ENCODE measurements around the gene UST. TPM values are rescaled to one million over a fixed set of nuclear protein-coding genes. Genes with fewer than 3 reads are reported as not detected.

The UST gene
- total and polyA plus RNA-seq, 8 donors, result 3.7 to 20.9 (median 8.6) TPM

- Histone ChIP-seq H3K9me3 (no peaks in the 10 kb centered on the region), H3K27me3 (no peaks in the 10 kb centered on the region), H3K36me3 (no peaks in the 10 kb centered on the region), H3K27ac (no peak overlapping the region), H3K4me1 (no peaks in the 10 kb centered on the region), H3K4me3 (no peak overlapping the region)
- ATAC-seq, result no peak
- DNase-seq, result no peak
- no peak for TF ChIP-seq CTCF (IDR thresholded peaks at IDR 0.05)
- no peak for FAIRE-seq
- intact Hi-C loops (cut with DNase I), result no loop called here
These were observed 121.0 kb downstream of the UST start for GRCh38 chr6:148867862-148868261.

- no peaks in the 10 kb centered on the region for H3K4me1 ChIP-seq
- intact Hi-C loops (cut with DNase I), result no loop called here
- 90% methylated on average over 5 of the region's 5 CpGs for WGBS, 2 donors
- no peak overlapping the region for H3K27ac ChIP-seq
- no peak overlapping the region for H3K4me3 ChIP-seq
- H3K9me3 ChIP-seq, result no peaks in the 10 kb centered on the region
- no peak for ATAC-seq
- DNase-seq, result no peak
- H3K36me3 ChIP-seq, result no peaks in the 10 kb centered on the region
- TF ChIP-seq CTCF (IDR thresholded peaks at IDR 0.05), result no peak
- no peak for FAIRE-seq
- H3K27me3 ChIP-seq, result no peaks in the 10 kb centered on the region
These were observed 121.5 kb downstream of the UST start for GRCh38 chr6:148868314-148868713.

- H3K36me3 ChIP-seq, result no peaks in the 10 kb centered on the region
- no peak overlapping the region for H3K27ac ChIP-seq
- no peak for TF ChIP-seq CTCF (IDR thresholded peaks at IDR 0.05)
- H3K4me3 ChIP-seq, result no peak overlapping the region
- 64 to 78% methylated on average over 2 of the region's 2 CpGs for WGBS, 2 donors
- ATAC-seq (no peak), FAIRE-seq (no peak), DNase-seq (no peak)
- H3K9me3 ChIP-seq, result no peaks in the 10 kb centered on the region
- no peaks in the 10 kb centered on the region for H3K27me3 ChIP-seq
- H3K4me1 ChIP-seq, result peaks cover 0 to 2% (median under 1%) of the 10 kb centered on the region in 3 donors
- intact Hi-C loops (cut with DNase I), result no loop called here
These were observed 122.1 kb downstream of the UST start for GRCh38 chr6:148868901-148869300.

GRCh38 chr6:148869585-148869984 is 122.8 kb downstream of the UST start:
- DNase-seq (no peak), ATAC-seq (no peak), FAIRE-seq (no peak)
- intact Hi-C loops (cut with DNase I), result no loop called here
- 91 to 93% methylated on average over 7 of the region's 7 CpGs for WGBS, 2 donors
- H3K27ac ChIP-seq, result no peak overlapping the region
- H3K9me3 ChIP-seq, result no peaks in the 10 kb centered on the region
- H3K4me1 ChIP-seq, result peaks cover 6 to 8% (median 7%) of the 10 kb centered on the region in 3 donors
- no peaks in the 10 kb centered on the region for H3K27me3 ChIP-seq
- H3K4me3 ChIP-seq, result no peak overlapping the region
- TF ChIP-seq CTCF (IDR thresholded peaks at IDR 0.05), result no peak
- no peaks in the 10 kb centered on the region for H3K36me3 ChIP-seq

GRCh38 chr6:148873154-148873553 is 126.3 kb downstream of the UST start:
- FAIRE-seq, result no peak
- intact Hi-C loops (cut with DNase I), result no loop called here
- WGBS, 2 donors, result 95 to 96% methylated on average over 4 of the region's 4 CpGs

More at GRCh38 chr6:148873154-148873553, 126.3 kb downstream of the UST start:
- no peak overlapping the region for H3K27ac ChIP-seq
- H3K27me3 ChIP-seq, result no peaks in the 10 kb centered on the region
- no peaks in the 10 kb centered on the region for H3K9me3 ChIP-seq
- no peak overlapping the region for H3K4me3 ChIP-seq
- H3K36me3 ChIP-seq, result no peaks in the 10 kb centered on the region
- DNase-seq (no peak), ATAC-seq (no peak)
- no peak for TF ChIP-seq CTCF (IDR thresholded peaks at IDR 0.05)
- H3K4me1 ChIP-seq, result peaks cover 8 to 12% (median 11%) of the 10 kb centered on the region in 3 donors
